Smooth muscle cell of bladder (primary cell): ENCODE data around the gene C19orf33. TPM values are rescaled to one million over a fixed set of nuclear protein-coding genes. Genes with fewer than 3 reads are reported as not detected.

Source experiments
- total RNA-seq: library from RNA; depleted of rRNA; stranded (reverse); fragments of >200 nt; gene quantifications from 2 replicates; pipeline ENCODE4 v1.2.3, GENCODE V29; 2014

The C19orf33 gene
- 0.65 and 0.71 TPM in 2 replicates for total RNA-seq

GRCh38 chr19:38303517-38304351, at the start of gene C19orf33:
Gene C19orf33 (plus strand): TSS chr19:38304251. CDS start chr19:38304262, 11 bp downstream.

GRCh38 chr19:38264486-38265212, 39.4 kb upstream of the C19orf33 start, which contains the start of gene SPINT2:
Gene SPINT2 (plus strand): TSS chr19:38264573. CDS start chr19:38264893, 320 bp downstream.

GRCh38 chr19:38315657-38316476, 11.8 kb downstream of the C19orf33 start, which contains the start of gene YIF1B:
Gene YIF1B (minus strand): TSS chr19:38315947. CDS start chr19:38315917, 30 bp downstream.

GRCh38 chr19:38319421-38320258, 15.6 kb downstream of the C19orf33 start, which contains the start of gene KCNK6:
Gene KCNK6 (plus strand): TSS chr19:38319845. CDS start chr19:38319951, 106 bp downstream.

Other genes starting within 250 kb of the C19orf33 start
- gene DPF1, start 80.0 kb upstream of the C19orf33 start, total RNA-seq = 0.55 and 0.57 TPM in 2 replicates
- gene PPP1R14A, start 47.9 kb upstream of the C19orf33 start, total RNA-seq = 0.43 and 0.65 TPM in 2 replicates
- 1.1 and 4.0 TPM in 2 replicates for gene SPINT2, start 39.7 kb upstream of the C19orf33 start, total RNA-seq
- gene YIF1B, start 11.7 kb downstream of the C19orf33 start, total RNA-seq = 83.2 and 95.1 TPM in 2 replicates
- gene KCNK6, start 15.6 kb downstream of the C19orf33 start, total RNA-seq = 8.5 and 19.5 TPM in 2 replicates
- 0.28 and 0.74 TPM in 2 replicates for gene CATSPERG, start 31.6 kb downstream of the C19orf33 start, total RNA-seq
- gene PSMD8, start 70.3 kb downstream of the C19orf33 start, total RNA-seq = 254 and 265 TPM in 2 replicates
- 0.14 and 0.46 TPM in 2 replicates for gene GGN, start 83.8 kb downstream of the C19orf33 start, total RNA-seq
- gene SPRED3, start 84.4 kb downstream of the C19orf33 start, total RNA-seq = 0.71 and 1.0 TPM in 2 replicates
- gene FAM98C, start 98.8 kb downstream of the C19orf33 start, total RNA-seq = 5.7 and 6.7 TPM in 2 replicates
- not detected in 2 replicates for gene RASGRP4, start 122.0 kb downstream of the C19orf33 start, total RNA-seq
- under 0.01 TPM in 2 replicates for gene RYR1, start 129.4 kb downstream of the C19orf33 start, total RNA-seq